Effector memory CD8-positive, alpha-beta T cell (primary cell): ENCODE measurements around the gene CRISP1.
"Not testable (repeated sequence)": the region's sequence is repeated elsewhere in the genome, so short reads cannot be mapped to it uniquely, and the experiment has no call there.

Source experiments
- ATAC-seq: fragments of 150-1000 bp; cut with Tn5 transposase; replicated peaks from 2 replicates; pipeline ENCODE4 v1.10.0; 2021; ENCODE audit warnings: mild to moderate bottlenecking, moderate library complexity
- DNase-seq, 3 experiments: peaks; one replicate each; pipeline ENCODE4 v3.0.0; 2021
- H3K27ac Mint-ChIP-seq, 2 donors: one replicate each; pipeline ENCODE4 v1.8.0; 2022; ENCODE audit warnings: mild to moderate bottlenecking in 2 of 2, mixed read lengths in 2 of 2, moderate library complexity in 2 of 2
- H3K27me3 Mint-ChIP-seq, 2 donors: one replicate each; pipeline ENCODE4 v1.8.0; 2022; ENCODE audit warnings: mixed read lengths in 2 of 2
- H3K36me3 Mint-ChIP-seq: one replicate; pipeline ENCODE4 v1.8.0; 2022; ENCODE audit warnings: mild to moderate bottlenecking, moderate library complexity, mixed read lengths; ENCODE audit not compliant: insufficient read depth
- H3K4me1 Mint-ChIP-seq, 2 donors: one replicate each; pipeline ENCODE4 v1.8.0; 2022; ENCODE audit warnings: low read depth in 2 of 2, mixed read lengths in 2 of 2
- H3K4me3 Mint-ChIP-seq, 2 donors: one replicate each; pipeline ENCODE4 v1.8.0; 2022; ENCODE audit warnings: mild to moderate bottlenecking in 2 of 2, mixed read lengths in 2 of 2, moderate library complexity in 2 of 2
- H3K9me3 Mint-ChIP-seq, 2 donors: one replicate each; pipeline ENCODE4 v1.8.0; 2022; ENCODE audit warnings: mixed read lengths in 2 of 2

Gene CRISP1

DNA sequence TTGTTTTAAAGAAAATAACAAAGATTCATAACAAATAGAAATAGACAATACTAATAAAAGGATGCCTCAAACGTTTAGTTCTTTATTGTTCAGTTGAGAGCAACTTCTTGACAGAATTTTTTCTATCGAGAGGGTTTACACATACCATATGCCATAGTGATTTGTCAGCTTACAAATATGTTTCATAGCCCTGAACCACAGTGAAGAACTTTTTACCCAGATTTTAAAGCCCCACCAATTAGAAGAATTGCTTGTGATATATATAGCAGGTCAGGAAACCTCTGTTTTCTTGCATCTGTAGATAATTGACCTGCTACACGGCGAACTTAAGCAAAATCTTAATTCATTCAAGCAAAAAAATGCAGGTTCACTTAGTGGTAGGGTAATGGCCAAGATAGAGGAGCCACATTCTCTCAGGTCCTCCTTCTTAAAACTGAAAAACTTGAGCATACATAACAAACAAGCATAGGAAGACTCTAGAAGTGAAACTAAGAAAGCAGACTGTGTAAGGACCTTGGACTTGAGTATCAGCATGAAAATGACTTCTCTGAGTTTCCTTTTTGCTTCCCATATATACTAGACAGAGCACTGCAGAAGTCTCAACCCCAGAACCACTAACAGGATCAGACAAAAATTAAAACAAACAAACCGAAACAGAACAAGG, 39.5 kb downstream of the CRISP1 start:
- Mint-ChIP-seq H3K27ac (no peak overlapping the region), H3K4me1 (no peaks in the 10 kb centered on the region), H3K36me3 (no peaks in the 10 kb centered on the region), H3K9me3 (peaks cover 9 to 14% of the 10 kb centered on the region in 2 donors), H3K27me3 (no peaks in the 10 kb centered on the region), H3K4me3 (no peak overlapping the region)
- ATAC-seq (no peak), DNase-seq (no peak)

DNA sequence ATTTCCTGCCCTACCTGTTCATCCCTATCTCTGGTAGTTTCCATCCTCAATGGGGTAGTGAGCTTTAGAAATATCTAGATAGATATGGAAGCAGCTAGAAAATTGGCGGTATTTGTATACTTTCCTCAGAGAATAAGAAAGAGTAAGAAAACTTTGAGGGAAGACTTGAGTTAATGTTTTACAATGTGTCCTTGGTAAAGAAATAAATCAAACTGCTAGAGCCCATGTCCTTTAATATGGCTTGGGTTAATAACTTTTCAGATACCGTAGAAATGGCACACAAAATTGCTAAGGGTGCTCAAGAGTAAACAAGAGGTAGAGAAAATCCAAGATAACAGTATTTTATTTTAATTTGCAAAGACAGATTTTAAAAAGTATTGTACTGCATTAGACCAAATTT, 51.2 kb downstream of the CRISP1 start:
- H3K9me3 Mint-ChIP-seq: peaks cover 8 to 12% of the 10 kb centered on the region in 2 donors
- no peaks in the 10 kb centered on the region for H3K36me3 Mint-ChIP-seq
- H3K4me3 Mint-ChIP-seq: no peak overlapping the region
- ATAC-seq (no peak), DNase-seq (no peak)
- no peaks in the 10 kb centered on the region for H3K27me3 Mint-ChIP-seq
- H3K4me1 Mint-ChIP-seq: no peaks in the 10 kb centered on the region
- H3K27ac Mint-ChIP-seq: no peak overlapping the region

GRCh38 chr6:49813248-49813647, 53.1 kb downstream of the CRISP1 start:
- Mint-ChIP-seq H3K27me3 (no peaks in the 10 kb centered on the region), H3K4me3 (no peak overlapping the region), H3K36me3 (no peaks in the 10 kb centered on the region)

DNA sequence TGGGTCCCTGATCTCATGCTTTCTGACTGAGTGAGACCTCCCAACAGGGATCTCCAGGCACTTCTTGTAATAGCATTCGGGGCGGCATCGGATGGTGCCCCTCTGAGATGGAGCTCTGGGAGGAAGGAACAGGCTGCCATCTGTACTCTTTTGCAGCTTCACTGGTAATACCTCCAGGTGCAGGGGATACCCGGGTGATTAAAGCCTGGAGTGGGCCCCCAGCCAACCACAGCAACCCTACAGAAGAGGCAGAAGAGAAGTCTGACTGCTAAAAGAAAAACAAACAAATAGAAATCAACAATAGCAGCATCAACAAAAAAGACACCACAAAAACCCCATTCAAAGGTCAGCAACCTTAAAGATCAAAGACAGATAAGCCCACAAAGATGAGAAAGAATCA, 60.2 kb downstream of the CRISP1 start:
- no peaks in the 10 kb centered on the region for H3K4me1 Mint-ChIP-seq
- no peaks in the 10 kb centered on the region for H3K36me3 Mint-ChIP-seq
- no peak overlapping the region for H3K4me3 Mint-ChIP-seq
- ATAC-seq (no peak), DNase-seq (no peak)
- H3K27ac Mint-ChIP-seq: no peak overlapping the region
- peaks cover 4 to 25% of the 10 kb centered on the region in 2 donors for H3K9me3 Mint-ChIP-seq
- H3K27me3 Mint-ChIP-seq: no peaks in the 10 kb centered on the region

More at GRCh38 chr6:49813248-49813647, 53.1 kb downstream of the CRISP1 start:
- no peak for DNase-seq
- no peak for ATAC-seq
- Mint-ChIP-seq H3K4me1 (no peaks in the 10 kb centered on the region), H3K9me3 (peaks cover 8 to 11% of the 10 kb centered on the region in 2 donors), H3K27ac (no peak overlapping the region)

DNA sequence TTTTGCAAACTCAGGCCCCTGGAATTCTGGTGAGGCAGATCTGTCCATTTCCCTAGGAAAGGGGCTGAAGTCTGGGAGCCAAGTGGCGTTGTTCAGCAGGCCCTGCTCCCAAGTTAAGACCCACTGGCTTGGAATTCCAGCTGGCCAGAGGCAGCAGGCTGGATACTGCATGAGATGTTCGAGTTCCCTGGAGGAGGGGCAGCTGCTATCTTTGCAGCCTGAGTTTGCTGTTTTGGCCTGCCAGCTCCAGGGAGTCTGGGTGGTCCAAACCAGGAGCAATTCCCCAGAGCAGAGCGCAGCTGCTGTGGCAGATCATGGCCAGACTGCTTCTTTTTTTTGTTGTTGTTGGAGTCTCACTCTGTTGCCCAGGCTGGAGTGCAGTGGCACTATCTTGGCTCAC, 61.1 kb downstream of the CRISP1 start:
- no peaks in the 10 kb centered on the region for H3K36me3 Mint-ChIP-seq
- H3K27me3 Mint-ChIP-seq: no peaks in the 10 kb centered on the region
- H3K9me3 Mint-ChIP-seq: peaks cover 4 to 18% of the 10 kb centered on the region in 2 donors
- H3K4me3 Mint-ChIP-seq: no peak overlapping the region
- ATAC-seq: no peak
- no peak overlapping the region for H3K27ac Mint-ChIP-seq
- no peak for DNase-seq
- no peaks in the 10 kb centered on the region for H3K4me1 Mint-ChIP-seq

DNA sequence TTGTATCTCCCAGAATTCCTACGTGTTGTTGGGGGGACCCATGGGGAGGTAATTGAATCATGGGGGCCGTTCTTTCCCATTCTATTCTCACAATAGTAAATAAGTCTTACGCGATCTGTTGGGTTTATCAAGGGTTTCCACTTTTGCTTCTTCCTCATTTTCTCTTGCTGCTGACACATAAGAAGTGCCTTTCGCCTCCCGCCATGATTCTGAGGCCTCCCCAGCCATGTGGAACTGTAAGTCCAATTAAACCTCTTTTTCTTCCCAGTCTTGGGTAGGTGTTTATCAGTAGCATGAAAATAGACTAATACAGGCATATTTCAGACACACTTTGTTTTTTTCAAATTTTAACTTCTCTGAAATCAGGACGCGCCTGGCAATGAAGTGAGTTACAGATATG, 64.8 kb downstream of the CRISP1 start:
- ATAC-seq (no peak), DNase-seq (no peak)
- Mint-ChIP-seq H3K4me3 (no peak overlapping the region), H3K9me3 (peaks cover 4 to 12% of the 10 kb centered on the region in 2 donors), H3K27me3 (no peaks in the 10 kb centered on the region), H3K27ac (no peak overlapping the region), H3K4me1 (no peaks in the 10 kb centered on the region), H3K36me3 (no peaks in the 10 kb centered on the region)

GRCh38 chr6:49799090-49799489, 67.2 kb downstream of the CRISP1 start:
- Mint-ChIP-seq H3K4me3 (no peak overlapping the region), H3K27me3 (no peaks in the 10 kb centered on the region), H3K4me1 (no peaks in the 10 kb centered on the region)

GRCh38 chr6:49796842-49797455, 69.4 kb downstream of the CRISP1 start:
- not testable (repeated sequence) for H3K27me3 Mint-ChIP-seq, DNase-seq, ATAC-seq, H3K27ac Mint-ChIP-seq, H3K4me3 Mint-ChIP-seq, H3K4me1 Mint-ChIP-seq, H3K36me3 Mint-ChIP-seq, H3K9me3 Mint-ChIP-seq

More at GRCh38 chr6:49799090-49799489, 67.2 kb downstream of the CRISP1 start:
- no peak overlapping the region for H3K27ac Mint-ChIP-seq
- ATAC-seq (no peak), DNase-seq (no peak)
- H3K9me3 Mint-ChIP-seq: peaks cover 4 to 5% of the 10 kb centered on the region in 2 donors
- H3K36me3 Mint-ChIP-seq: no peaks in the 10 kb centered on the region

DNA sequence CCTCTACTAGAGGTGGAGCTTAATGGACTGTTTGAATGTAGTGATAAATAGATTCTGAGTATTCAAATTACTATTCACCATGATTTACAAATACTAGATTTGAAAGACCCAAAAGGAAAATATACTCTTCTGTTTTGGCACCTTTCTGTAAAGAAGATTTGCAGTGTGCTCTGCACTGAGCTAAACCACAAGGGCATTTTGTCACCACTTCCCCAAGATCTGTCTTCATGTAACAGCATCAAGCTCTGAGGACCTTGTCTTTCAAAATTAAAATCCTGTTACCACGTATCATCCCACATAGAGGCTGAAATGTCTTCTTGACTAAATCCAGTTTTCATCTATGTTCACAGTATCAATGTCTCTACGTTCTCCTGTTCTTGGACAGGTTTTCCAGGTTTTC, 76.0 kb downstream of the CRISP1 start:
- Mint-ChIP-seq H3K4me3 (no peak overlapping the region), H3K9me3 (peaks cover 0 to 6% of the 10 kb centered on the region in 2 donors), H3K4me1 (no peaks in the 10 kb centered on the region), H3K27ac (no peak overlapping the region), H3K27me3 (no peaks in the 10 kb centered on the region), H3K36me3 (no peaks in the 10 kb centered on the region)
- no peak for ATAC-seq
- DNase-seq: no peak

- no peak within 1 kb of the TSS for H3K4me3 Mint-ChIP-seq
- H3K27me3 Mint-ChIP-seq: no peaks in the 10 kb centered on the region
- H3K36me3 Mint-ChIP-seq: no peaks in the 10 kb centered on the region
- ATAC-seq (no peak), DNase-seq (no peak)
- peaks cover 4 to 8% of the 10 kb centered on the region in 2 donors for H3K9me3 Mint-ChIP-seq
- no peak within 1 kb of the TSS for H3K27ac Mint-ChIP-seq
- H3K4me1 Mint-ChIP-seq: no peaks in the 10 kb centered on the region
These were observed 79.2 kb downstream of the CRISP1 start, which contains the start of gene PGK2 for GRCh38 chr6:49787176-49787575. Gene PGK2 (minus strand): TSS chr6:49787285. CDS start chr6:49787187, 98 bp downstream.

DNA sequence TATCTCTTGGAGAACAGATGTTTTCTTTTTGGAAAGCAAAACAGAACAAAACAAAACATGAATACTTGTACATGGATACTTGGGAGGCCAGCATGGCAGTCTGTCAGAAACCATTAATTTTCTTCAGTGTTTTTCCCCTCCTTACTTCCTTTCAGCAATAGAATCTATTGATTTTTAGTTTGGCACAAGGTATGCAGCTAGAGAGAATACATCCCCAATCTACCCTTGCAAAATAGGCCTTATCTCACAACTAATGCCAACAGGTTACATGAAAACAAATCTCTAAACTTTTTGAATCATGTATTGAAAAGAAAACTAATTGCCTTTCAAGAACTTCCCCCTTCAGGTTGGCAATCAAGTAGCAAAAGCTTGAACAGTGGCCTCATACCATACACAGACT, 82.1 kb downstream of the CRISP1 start:
- Mint-ChIP-seq H3K27ac (no peak overlapping the region), H3K4me1 (no peaks in the 10 kb centered on the region), H3K4me3 (no peak overlapping the region), H3K36me3 (no peaks in the 10 kb centered on the region), H3K9me3 (peaks cover 5 to 14% of the 10 kb centered on the region in 2 donors), H3K27me3 (no peaks in the 10 kb centered on the region)
- ATAC-seq: no peak
- DNase-seq: no peak
